OCI-LY7 (cell line): Measurements from ENCODE around the gene GREB1. TPM values are rescaled to one million over a fixed set of nuclear protein-coding genes. Genes with fewer than 3 reads are reported as not detected.

Experiments used
- BruUV-seq: library from RNA; stranded (reverse); fragments of 400-500 nt; replicated peaks from 2 replicates; lab custom pipeline; 2021; lab: Mats Ljungman, UMichigan
- CTCF ChIA-PET: fragments of 300-600 bp; sonication (Branson Sonifier 250); formaldehyde crosslinking; loops from one replicate; lab custom pipeline; 2022; ENCODE audit warnings: antibody characterized with exemption; ENCODE audit not compliant: unreplicated experiment; lab: Charles Lee
- POLR2A ChIA-PET: fragments of 300-600 bp; sonication (Branson Sonifier 250); formaldehyde crosslinking; loops from one replicate; lab custom pipeline; 2022; ENCODE audit warnings: antibody characterized with exemption; lab: Charles Lee
- DNase-seq: peaks from one replicate; pipeline ENCODE4 v3.0.0-alpha.2; 2015; ENCODE audit warnings: low spot score
- H2AFZ ChIP-seq: fragments of 200-600 bp; sonication (generic), shearing (Covaris generic); 2 replicates; pipeline ENCODE4 v1.6.1; 2014; ENCODE audit warnings: mild to moderate bottlenecking, antibody characterized with exemption, low read length, moderate library complexity
- H3K27ac ChIP-seq: fragments of 200-600 bp; sonication (generic); 2 replicates; pipeline ENCODE4 v1.5.1; 2014; ENCODE audit warnings: mixed run types, low read depth, mild to moderate bottlenecking, moderate library complexity, low read length, inconsistent platforms; ENCODE audit not compliant: poor library complexity, severe bottlenecking
- H3K36me3 ChIP-seq: fragments of 200-600 bp; sonication (generic); 2 replicates; pipeline ENCODE4 v1.6.1; 2014; ENCODE audit warnings: mild to moderate bottlenecking, antibody characterized with exemption, low read length, moderate library complexity, mixed read lengths; ENCODE audit not compliant: insufficient read depth
- H3K4me1 ChIP-seq: fragments of 200-600 bp; sonication (generic); 2 replicates; pipeline ENCODE4 v1.5.1; 2014; ENCODE audit warnings: mild to moderate bottlenecking, low read length; ENCODE audit not compliant: insufficient read depth, poor library complexity, severe bottlenecking
- H3K4me2 ChIP-seq: fragments of 200-600 bp; sonication (generic); 2 replicates; pipeline ENCODE4 v1.6.1; 2014; ENCODE audit warnings: mild to moderate bottlenecking, low read length
- H3K4me3 ChIP-seq: fragments of 200-600 bp; sonication (generic); 2 replicates; pipeline ENCODE4 v1.5.1; 2014; ENCODE audit warnings: mild to moderate bottlenecking, low read depth, low read length; ENCODE audit not compliant: poor library complexity, severe bottlenecking
- H3K79me2 ChIP-seq: fragments of 200-600 bp; sonication (generic); 2 replicates; pipeline ENCODE4 v1.6.1; 2016; ENCODE audit warnings: low read depth, mild to moderate bottlenecking, low read length, moderate library complexity, mixed read lengths; ENCODE audit not compliant: insufficient read depth
- H3K9me2 ChIP-seq: fragments of 200-600 bp; sonication (generic); 2 replicates; pipeline ENCODE4 v1.6.1; 2016; ENCODE audit warnings: mild to moderate bottlenecking, low read length, mixed read lengths; ENCODE audit not compliant: insufficient read depth
- H3K9me3 ChIP-seq: fragments of 200-600 bp; sonication (generic); 2 replicates; pipeline ENCODE4 v1.6.1; 2014; ENCODE audit warnings: mild to moderate bottlenecking, mixed run types, low read length, mixed read lengths
- H4K20me1 ChIP-seq: fragments of 200-600 bp; sonication (generic); 2 replicates; pipeline ENCODE4 v1.6.1; 2014; ENCODE audit warnings: mild to moderate bottlenecking, antibody characterized with exemption, low read length, moderate library complexity, mixed read lengths; ENCODE audit not compliant: insufficient read depth
- CTCF ChIP-seq: fragments of 200-600 bp; sonication (generic); conservative IDR thresholded peaks from 2 replicates; pipeline ENCODE4 v1.5.1; 2014; ENCODE audit warnings: mild to moderate bottlenecking, antibody characterized with exemption, low read length, moderate library complexity, mixed read lengths
- EZH2phosphoT487 ChIP-seq: fragments of 200-600 bp; sonication (generic); IDR thresholded peaks from 2 replicates; pipeline ENCODE4 v1.6.1; 2018; ENCODE audit warnings: low read depth, borderline replicate concordance, mild to moderate bottlenecking, mixed run types, antibody characterized with exemption, low read length, moderate library complexity, mixed read lengths
- intact Hi-C: fragments of 100-400 bp; cut with micrococcal nuclease; formaldehyde crosslinking; loops from one replicate; pipeline ENCODE4 v1.10.0; 2022; ENCODE audit not compliant: unreplicated experiment
- total RNA-seq, 2 experiments: library from RNA; depleted of rRNA in 1 of 2; stranded (reverse); fragments of >200 nt in 1 of 2; shearing (Covaris generic) in 1 of 2; gene quantifications; 2 replicates each; pipeline ENCODE4 v1.2.3, GENCODE V29; 2014 to 2022

GREB1 gene
- total RNA-seq, 2 experiments from 2014 or later, result 3.5 to 8.4 TPM

- no peaks in the 10 kb centered on the region for H4K20me1 ChIP-seq
- no peaks in the 10 kb centered on the region for H3K36me3 ChIP-seq
- no peak overlapping the region for H2AFZ ChIP-seq
- H3K27ac ChIP-seq, result no peak overlapping the region
- DNase-seq, result no peak
- H3K4me2 ChIP-seq, result no peak overlapping the region
- no TSS peak for BruUV-seq
- ChIA-PET POLR2A (interaction anchor here (0.8 kb wide), 1 partner anchor 64 kb away, joined by 4 read pairs; no protein-coding TSS in a partner anchor), CTCF (interaction anchor here (0.7 to 1.1 kb wide), 3 partner anchors 51 to 98 kb away, joined by 3 to 5 read pairs (median 3); no protein-coding TSS in a partner anchor)
- no peak overlapping the region for H3K4me3 ChIP-seq
- no peaks in the 10 kb centered on the region for H3K9me2 ChIP-seq
- H3K4me1 ChIP-seq, result peaks cover 10% of the 10 kb centered on the region
- H3K79me2 ChIP-seq, result no peaks in the 10 kb centered on the region
- no peaks in the 10 kb centered on the region for H3K9me3 ChIP-seq
- TF ChIP-seq EZH2phosphoT487 (no peak), CTCF (no peak)
- intact Hi-C loops, result loop anchor here (1.0 kb wide), 1 partner anchor 92 kb away; no protein-coding TSS in a partner anchor
Measured at GRCh38 chr2:11687736-11688135, 153.9 kb downstream of the GREB1 start.

- ChIA-PET CTCF (interaction anchor here (0.7 to 1.1 kb wide), 4 partner anchors 51 to 97 kb away, joined by 3 to 5 read pairs (median 3); no protein-coding TSS in a partner anchor), POLR2A (interaction anchor here (0.8 kb wide), 1 partner anchor 63 kb away, joined by 4 read pairs; no protein-coding TSS in a partner anchor)
- TF ChIP-seq EZH2phosphoT487, result no peak
- peak; percentile 98 for TF ChIP-seq CTCF
- H3K4me3 ChIP-seq, result no peak overlapping the region
- peak overlapping the region; percentile 46; the same call in 1 of the 2 replicates for H3K4me2 ChIP-seq
- no peaks in the 10 kb centered on the region for H4K20me1 ChIP-seq
- H2AFZ ChIP-seq, result peak overlapping the region; percentile 56; the same call in 1 of the 2 replicates
- no TSS peak for BruUV-seq
- H3K4me1 ChIP-seq, result peaks cover 10% of the 10 kb centered on the region
- no peaks in the 10 kb centered on the region for H3K79me2 ChIP-seq
- H3K36me3 ChIP-seq, result no peaks in the 10 kb centered on the region
- intact Hi-C loops, result loop anchor here (1.0 kb wide), 1 partner anchor 91 kb away; no protein-coding TSS in a partner anchor
- H3K27ac ChIP-seq, result no peak overlapping the region
- H3K9me2 ChIP-seq, result no peaks in the 10 kb centered on the region
- DNase-seq, result peak; percentile 82
- no peaks in the 10 kb centered on the region for H3K9me3 ChIP-seq
Measured at GRCh38 chr2:11688222-11689069, 154.6 kb downstream of the GREB1 start.
